Ovary (tissue), 3 donors: ENCODE results near the gene KRTAP3-2.

Source experiments
- EP300 ChIP-seq: sonication (generic); formaldehyde crosslinking; IDR thresholded peaks from one replicate; pipeline ENCODE4 v1.6.1; 2017; ENCODE audit warnings: antibody characterized with exemption
- POLR2A ChIP-seq: fragments of 450-650 bp; IDR thresholded peaks from one replicate; pipeline ENCODE4 v1.6.1; 2017; ENCODE audit warnings: antibody characterized with exemption, mild to moderate bottlenecking, moderate library complexity
- TF ChIP-seq, protein P1 (sequence below), 3 donors: fragments of 450-650 bp in 2 of 3; fragments of 200-600 bp in 1 of 3; IDR thresholded peaks; one replicate each; pipeline versions ENCODE4 v1.5.1 to v1.8.0; 2016 to 2022; ENCODE audit warnings: antibody characterized with exemption in 3 of 3, mild to moderate bottlenecking in 1 of 3
- donor health status: DM: no; HTN: no; CAD: no.

DNA sequence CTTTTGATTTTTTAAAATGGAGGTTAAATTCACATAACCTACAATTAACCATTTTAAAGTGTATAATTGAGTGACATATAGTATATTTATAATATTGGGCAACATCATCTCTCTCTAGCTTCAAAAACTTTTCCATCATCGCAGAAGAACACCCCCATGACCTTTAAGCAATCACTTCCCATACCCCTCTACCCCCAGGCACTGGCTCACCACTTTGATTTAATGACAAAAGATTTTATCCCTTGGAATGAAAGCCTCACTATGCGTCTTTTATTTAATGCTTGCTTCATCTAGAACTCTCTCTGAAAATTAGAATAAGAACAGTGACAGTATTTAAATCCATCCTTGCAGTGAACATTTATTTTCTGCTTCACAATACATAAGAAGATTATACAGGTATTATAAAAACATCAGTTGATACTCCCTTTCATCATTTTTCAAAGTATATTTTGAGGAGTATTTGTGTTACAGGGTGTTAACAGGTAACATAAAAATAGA, 38.2 kb upstream of the KRTAP3-2 start:
- TF ChIP-seq EP300 (no peak), POLR2A (no peak)
- TF ChIP-seq, protein P1, sequence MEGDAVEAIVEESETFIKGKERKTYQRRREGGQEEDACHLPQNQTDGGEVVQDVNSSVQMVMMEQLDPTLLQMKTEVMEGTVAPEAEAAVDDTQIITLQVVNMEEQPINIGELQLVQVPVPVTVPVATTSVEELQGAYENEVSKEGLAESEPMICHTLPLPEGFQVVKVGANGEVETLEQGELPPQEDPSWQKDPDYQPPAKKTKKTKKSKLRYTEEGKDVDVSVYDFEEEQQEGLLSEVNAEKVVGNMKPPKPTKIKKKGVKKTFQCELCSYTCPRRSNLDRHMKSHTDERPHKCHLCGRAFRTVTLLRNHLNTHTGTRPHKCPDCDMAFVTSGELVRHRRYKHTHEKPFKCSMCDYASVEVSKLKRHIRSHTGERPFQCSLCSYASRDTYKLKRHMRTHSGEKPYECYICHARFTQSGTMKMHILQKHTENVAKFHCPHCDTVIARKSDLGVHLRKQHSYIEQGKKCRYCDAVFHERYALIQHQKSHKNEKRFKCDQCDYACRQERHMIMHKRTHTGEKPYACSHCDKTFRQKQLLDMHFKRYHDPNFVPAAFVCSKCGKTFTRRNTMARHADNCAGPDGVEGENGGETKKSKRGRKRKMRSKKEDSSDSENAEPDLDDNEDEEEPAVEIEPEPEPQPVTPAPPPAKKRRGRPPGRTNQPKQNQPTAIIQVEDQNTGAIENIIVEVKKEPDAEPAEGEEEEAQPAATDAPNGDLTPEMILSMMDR (IDR thresholded peaks at IDR 0.05), result no peak
